Measurements from ENCODE around the gene ANKRD11. TPM values are rescaled to one million over a fixed set of nuclear protein-coding genes. Genes with fewer than 3 reads are reported as not detected.
"Not testable (repeated sequence)": the region's sequence is repeated elsewhere in the genome, so short reads cannot be mapped to it uniquely, and the experiment has no call there.

Gene ANKRD11
- polyA plus RNA-seq, 1 donor from 2014 or later, result 32.5 TPM

DNA sequence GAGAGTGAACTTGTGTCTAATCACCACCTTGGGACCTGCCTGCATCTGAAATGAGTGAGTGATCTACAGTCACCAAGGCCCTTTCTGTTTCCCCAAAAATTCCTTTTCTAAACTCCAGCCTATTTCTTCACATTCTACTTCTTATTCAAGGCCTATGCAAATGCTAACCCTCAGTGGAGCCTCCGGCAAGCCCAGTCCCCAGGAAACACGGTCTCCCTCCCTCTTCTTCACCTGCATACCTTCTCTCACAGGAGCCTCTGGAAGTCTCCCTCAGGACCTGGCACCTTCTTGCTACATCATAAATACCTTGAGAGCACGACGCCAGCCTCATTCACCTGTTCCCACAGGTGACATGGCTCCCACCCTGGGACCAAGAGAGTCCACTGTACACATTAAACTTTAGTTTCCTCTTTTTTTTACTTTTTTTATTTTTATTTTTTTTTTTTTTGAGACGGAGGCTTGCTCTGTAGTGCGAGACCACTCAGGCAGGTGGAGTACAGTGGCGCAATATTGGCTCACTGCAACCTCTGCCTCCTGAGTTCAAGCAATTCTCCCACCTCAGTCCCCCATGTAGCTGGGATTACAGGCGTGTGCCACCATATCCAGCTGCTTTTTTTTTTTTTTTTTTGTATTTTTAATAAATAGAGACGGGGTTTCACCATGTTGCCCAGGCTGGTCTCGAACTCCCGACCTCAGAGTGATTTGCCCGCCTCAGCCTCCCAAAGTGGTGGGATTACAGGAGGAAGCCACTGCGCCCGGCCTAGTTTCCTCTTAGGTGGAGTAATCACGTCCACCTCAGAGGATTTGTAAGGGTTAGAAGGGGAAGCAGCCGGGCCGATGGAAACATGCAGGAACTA, 97.3 kb downstream of the ANKRD11 start:
- TF ChIP-seq POLR2AphosphoS5 (IDR thresholded peaks at IDR 0.05), result no peak
- TF ChIP-seq EZH2 (IDR thresholded peaks at IDR 0.05; ENCODE audit: borderline replicate concordance, insufficient read depth, low read length, poor library complexity, severe bottlenecking), result no peak
- no peak for TF ChIP-seq EP300 (conservative IDR thresholded peaks at IDR 0.05; ENCODE audit: poor library complexity, severe bottlenecking)
- TF ChIP-seq, protein P1, sequence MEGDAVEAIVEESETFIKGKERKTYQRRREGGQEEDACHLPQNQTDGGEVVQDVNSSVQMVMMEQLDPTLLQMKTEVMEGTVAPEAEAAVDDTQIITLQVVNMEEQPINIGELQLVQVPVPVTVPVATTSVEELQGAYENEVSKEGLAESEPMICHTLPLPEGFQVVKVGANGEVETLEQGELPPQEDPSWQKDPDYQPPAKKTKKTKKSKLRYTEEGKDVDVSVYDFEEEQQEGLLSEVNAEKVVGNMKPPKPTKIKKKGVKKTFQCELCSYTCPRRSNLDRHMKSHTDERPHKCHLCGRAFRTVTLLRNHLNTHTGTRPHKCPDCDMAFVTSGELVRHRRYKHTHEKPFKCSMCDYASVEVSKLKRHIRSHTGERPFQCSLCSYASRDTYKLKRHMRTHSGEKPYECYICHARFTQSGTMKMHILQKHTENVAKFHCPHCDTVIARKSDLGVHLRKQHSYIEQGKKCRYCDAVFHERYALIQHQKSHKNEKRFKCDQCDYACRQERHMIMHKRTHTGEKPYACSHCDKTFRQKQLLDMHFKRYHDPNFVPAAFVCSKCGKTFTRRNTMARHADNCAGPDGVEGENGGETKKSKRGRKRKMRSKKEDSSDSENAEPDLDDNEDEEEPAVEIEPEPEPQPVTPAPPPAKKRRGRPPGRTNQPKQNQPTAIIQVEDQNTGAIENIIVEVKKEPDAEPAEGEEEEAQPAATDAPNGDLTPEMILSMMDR (IDR thresholded peaks at IDR 0.05; ENCODE audit: poor library complexity, severe bottlenecking), result no peak
- no peak for TF ChIP-seq SMC3 (conservative IDR thresholded peaks at IDR 0.05; ENCODE audit: poor library complexity)
- TF ChIP-seq TAF1 (IDR thresholded peaks at IDR 0.05; ENCODE audit: low read depth), result no peak
- no peak for TF ChIP-seq MXI1 (conservative IDR thresholded peaks at IDR 0.05; ENCODE audit: poor library complexity, severe bottlenecking)
- no peak for TF ChIP-seq RAD21 (conservative IDR thresholded peaks at IDR 0.05)
- TF ChIP-seq, protein P2, sequence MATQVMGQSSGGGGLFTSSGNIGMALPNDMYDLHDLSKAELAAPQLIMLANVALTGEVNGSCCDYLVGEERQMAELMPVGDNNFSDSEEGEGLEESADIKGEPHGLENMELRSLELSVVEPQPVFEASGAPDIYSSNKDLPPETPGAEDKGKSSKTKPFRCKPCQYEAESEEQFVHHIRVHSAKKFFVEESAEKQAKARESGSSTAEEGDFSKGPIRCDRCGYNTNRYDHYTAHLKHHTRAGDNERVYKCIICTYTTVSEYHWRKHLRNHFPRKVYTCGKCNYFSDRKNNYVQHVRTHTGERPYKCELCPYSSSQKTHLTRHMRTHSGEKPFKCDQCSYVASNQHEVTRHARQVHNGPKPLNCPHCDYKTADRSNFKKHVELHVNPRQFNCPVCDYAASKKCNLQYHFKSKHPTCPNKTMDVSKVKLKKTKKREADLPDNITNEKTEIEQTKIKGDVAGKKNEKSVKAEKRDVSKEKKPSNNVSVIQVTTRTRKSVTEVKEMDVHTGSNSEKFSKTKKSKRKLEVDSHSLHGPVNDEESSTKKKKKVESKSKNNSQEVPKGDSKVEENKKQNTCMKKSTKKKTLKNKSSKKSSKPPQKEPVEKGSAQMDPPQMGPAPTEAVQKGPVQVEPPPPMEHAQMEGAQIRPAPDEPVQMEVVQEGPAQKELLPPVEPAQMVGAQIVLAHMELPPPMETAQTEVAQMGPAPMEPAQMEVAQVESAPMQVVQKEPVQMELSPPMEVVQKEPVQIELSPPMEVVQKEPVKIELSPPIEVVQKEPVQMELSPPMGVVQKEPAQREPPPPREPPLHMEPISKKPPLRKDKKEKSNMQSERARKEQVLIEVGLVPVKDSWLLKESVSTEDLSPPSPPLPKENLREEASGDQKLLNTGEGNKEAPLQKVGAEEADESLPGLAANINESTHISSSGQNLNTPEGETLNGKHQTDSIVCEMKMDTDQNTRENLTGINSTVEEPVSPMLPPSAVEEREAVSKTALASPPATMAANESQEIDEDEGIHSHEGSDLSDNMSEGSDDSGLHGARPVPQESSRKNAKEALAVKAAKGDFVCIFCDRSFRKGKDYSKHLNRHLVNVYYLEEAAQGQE (IDR thresholded peaks at IDR 0.05; ENCODE audit: borderline replicate concordance), result no peak
- H3K36me3 ChIP-seq (ENCODE audit: insufficient read depth, low read length), result no peaks in the 10 kb centered on the region
- H3K9me2 ChIP-seq (ENCODE audit: insufficient read depth, low read length), result no peaks in the 10 kb centered on the region
- H3K4me2 ChIP-seq (ENCODE audit: low read length), result no peak overlapping the region
- H4K20me1 ChIP-seq (ENCODE audit: insufficient read depth), result peaks cover 3% of the 10 kb centered on the region
- no peak overlapping the region for H2AFZ ChIP-seq (ENCODE audit: low read depth, low read length)
- H3K27me3 ChIP-seq (ENCODE audit: insufficient read depth, low read depth, low read length), result no peaks in the 10 kb centered on the region
- H3K9ac ChIP-seq (ENCODE audit: low read length), result no peak overlapping the region
- no peak overlapping the region for H3K27ac ChIP-seq (ENCODE audit: low read length)
- peaks cover 53% of the 10 kb centered on the region for H3K79me2 ChIP-seq (replicated peaks; ENCODE audit: insufficient read depth, low read length)
- peaks cover 5% of the 10 kb centered on the region for H3K9me3 ChIP-seq (ENCODE audit: low read length)
- H3F3A ChIP-seq (ENCODE audit: insufficient read depth, low read length, poor library complexity, severe bottlenecking), result no peaks in the 10 kb centered on the region
- no peak overlapping the region for H3K4me3 ChIP-seq (ENCODE audit: low read length)

DNA sequence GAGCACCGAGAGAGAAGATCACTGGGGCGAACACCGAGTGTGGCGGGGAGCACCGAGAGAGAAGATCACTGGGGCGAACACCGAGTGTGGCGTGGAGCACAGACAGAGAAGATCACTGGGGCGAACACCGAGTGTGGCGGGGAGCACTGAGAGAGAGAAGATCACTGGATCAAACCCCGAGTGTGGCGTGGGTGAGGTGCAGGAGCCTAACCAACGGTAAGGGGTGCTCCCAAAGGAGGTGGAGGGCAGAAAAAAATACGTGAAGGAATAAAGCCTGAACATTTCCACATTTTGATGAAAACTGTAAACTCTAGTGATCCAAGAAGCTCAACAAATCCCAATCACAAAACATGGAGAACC, 100.2 kb downstream of the ANKRD11 start:
- H3F3A ChIP-seq (ENCODE audit: insufficient read depth, low read length, poor library complexity, severe bottlenecking); H2AFZ ChIP-seq (ENCODE audit: low read depth, low read length); H3K36me3 ChIP-seq (ENCODE audit: insufficient read depth, low read length); H3K9me3 ChIP-seq (ENCODE audit: low read length); H4K20me1 ChIP-seq (ENCODE audit: insufficient read depth); H3K27me3 ChIP-seq (ENCODE audit: insufficient read depth, low read depth, low read length); H3K9ac ChIP-seq (ENCODE audit: low read length); H3K9me2 ChIP-seq (ENCODE audit: insufficient read depth, low read length); H3K27ac ChIP-seq (ENCODE audit: low read length); H3K4me2 ChIP-seq (ENCODE audit: low read length); H3K4me3 ChIP-seq (ENCODE audit: low read length): not testable (repeated sequence)
- peaks cover 64% of the 10 kb centered on the region for H3K79me2 ChIP-seq (replicated peaks; ENCODE audit: insufficient read depth, low read length)

DNA sequence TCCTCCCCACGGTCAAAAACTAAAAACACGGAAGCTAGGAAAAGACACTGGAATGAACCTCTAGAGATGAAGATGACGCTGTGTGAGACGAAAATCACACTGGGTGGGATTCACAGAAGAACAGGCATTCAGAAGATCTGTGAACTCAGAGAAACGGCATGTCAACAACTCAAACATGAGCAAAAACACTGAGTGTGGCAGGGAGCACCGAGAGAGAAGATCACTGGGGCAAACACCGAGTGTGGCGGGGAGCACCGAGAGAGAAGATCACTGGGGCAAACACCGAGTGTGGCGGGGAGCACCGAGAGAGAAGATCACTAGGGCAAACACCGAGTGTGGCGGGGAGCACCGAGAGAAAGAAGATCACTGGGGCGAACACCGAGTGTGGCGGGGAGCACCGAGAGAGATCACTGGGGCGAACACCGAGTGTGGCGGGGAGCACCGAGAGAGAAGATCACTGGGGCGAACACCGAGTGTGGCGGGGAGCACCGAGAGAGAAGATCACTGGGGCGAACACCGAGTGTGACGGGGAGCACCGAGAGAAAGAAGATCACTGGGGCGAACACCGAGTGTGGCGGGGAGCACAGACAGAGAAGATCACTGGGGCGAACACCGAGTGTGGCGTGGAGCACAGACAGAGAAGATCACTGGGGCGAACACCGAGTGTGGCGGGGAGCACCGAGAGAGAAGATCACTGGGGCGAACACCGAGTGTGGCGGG, 100.7 kb downstream of the ANKRD11 start:
- not testable (repeated sequence) for H3F3A ChIP-seq (ENCODE audit: insufficient read depth, low read length, poor library complexity, severe bottlenecking); H3K27ac ChIP-seq (ENCODE audit: low read length); H3K9ac ChIP-seq (ENCODE audit: low read length); H3K4me3 ChIP-seq (ENCODE audit: low read length); H3K27me3 ChIP-seq (ENCODE audit: insufficient read depth, low read depth, low read length); H3K36me3 ChIP-seq (ENCODE audit: insufficient read depth, low read length); H4K20me1 ChIP-seq (ENCODE audit: insufficient read depth); H2AFZ ChIP-seq (ENCODE audit: low read depth, low read length); H3K4me2 ChIP-seq (ENCODE audit: low read length); H3K9me2 ChIP-seq (ENCODE audit: insufficient read depth, low read length); H3K9me3 ChIP-seq (ENCODE audit: low read length)
- H3K79me2 ChIP-seq (replicated peaks; ENCODE audit: insufficient read depth, low read length), result peaks cover 64% of the 10 kb centered on the region
